Heart left ventricle (tissue), 16 donors: ENCODE results near the gene KIF20B. TPM values are rescaled to one million over a fixed set of nuclear protein-coding genes. Genes with fewer than 3 reads are reported as not detected.

Source experiments
- ATAC-seq, 4 donors: fragments of 200-7000 bp; cut with Tn5 transposase; one replicate each; pipeline ENCODE4 v1.9.1; 2020 to 2022; ENCODE audit warnings: moderate library complexity in 4 of 4, mild to moderate bottlenecking in 3 of 4, moderate number of reproducible peaks in 1 of 4
- DNase-seq, 5 donors: peaks; one replicate each; pipeline ENCODE4 v3.0.0-alpha.2; 2020
- H3K27ac ChIP-seq, 12 donors: fragments of 200-600 bp; sonication (generic) in 4 of 12; one replicate each; pipeline versions ENCODE4 v1.5.0 to v1.8.0; 2016 to 2022; ENCODE audit warnings: mild to moderate bottlenecking in 2 of 12
- H3K27me3 ChIP-seq, 9 donors: fragments of 200-600 bp; sonication (generic) in 2 of 9; one replicate each; pipeline versions ENCODE4 v1.5.1 to v1.8.0; 2016 to 2022; ENCODE audit warnings: mild to moderate bottlenecking in 3 of 9
- H3K36me3 ChIP-seq, 9 donors: fragments of 200-600 bp; sonication (generic) in 2 of 9; one replicate each; pipeline versions ENCODE4 v1.5.0 to v1.8.0; 2018 to 2022; ENCODE audit warnings: mild to moderate bottlenecking in 2 of 9
- H3K4me1 ChIP-seq, 12 donors: fragments of 200-600 bp; sonication (generic) in 4 of 12; one replicate each; pipeline versions ENCODE4 v1.5.0 to v1.8.0; 2016 to 2022; ENCODE audit warnings: mild to moderate bottlenecking in 3 of 12
- H3K4me3 ChIP-seq, 12 donors: fragments of 200-600 bp; sonication (generic) in 4 of 12; one replicate each; pipeline versions ENCODE4 v1.5.0 to v1.8.0; 2017 to 2022; ENCODE audit warnings: mild to moderate bottlenecking in 9 of 12, moderate library complexity in 4 of 12
- H3K9me3 ChIP-seq, 12 donors: fragments of 200-600 bp; sonication (generic) in 4 of 12; one replicate each; pipeline versions ENCODE4 v1.5.0 to v1.8.0; 2016 to 2022; ENCODE audit warnings: mild to moderate bottlenecking in 1 of 12
- CTCF ChIP-seq, 12 donors: fragments of 200-600 bp; sonication (generic) in 4 of 12; IDR thresholded peaks; one replicate each; pipeline versions ENCODE4 v1.5.0 to v1.8.0; 2018 to 2022; ENCODE audit warnings: antibody characterized with exemption in 12 of 12, mild to moderate bottlenecking in 5 of 12
- POLR2A ChIP-seq, 2 donors: fragments of 450-650 bp; IDR thresholded peaks; one replicate each; pipeline ENCODE4 v1.6.1; 2017; ENCODE audit warnings: antibody characterized with exemption in 2 of 2, mild to moderate bottlenecking in 2 of 2, moderate library complexity in 2 of 2
- WGBS, 4 donors: extraction: QIAGEN DNeasy Blood & Tissue Kit in 2 of 4; methylation state at CpG; one replicate each; pipeline versions ENCODE4 v1.1.5 to v1.1.7; 2013 to 2018; 5-methylcytosine and 5-hydroxymethylcytosine counted together
- intact Hi-C, 10 donors: fragments of 100-400 bp; cut with DNase I; formaldehyde crosslinking; loops; one replicate each; pipeline versions ENCODE4 v1.11.1 to v1.14.2; 2022
- long read RNA-seq, 3 donors: library from polyadenylated mRNA; unstranded; transcript quantifications; one replicate each; pipeline ENCODE4 v2.0.0, GENCODE V29; 2020 to 2021
- polyA plus RNA-seq, 2 donors: library from polyadenylated mRNA; stranded (reverse); fragments of 200-250 nt; gene quantifications; one replicate each; pipeline ENCODE4 v1.2.3, GENCODE V29; 2013
- total RNA-seq, 9 donors: library from RNA; depleted of rRNA in 2 of 9; stranded (reverse); fragments of >200 nt in 2 of 9; fragmentation: NEBNext Ultra II Directional in 3 of 9; extraction: Animal tissue kit (Norgen Biotek cat#: 25700) in 3 of 9; gene quantifications; one replicate each; pipeline versions ENCODE4 v1.1.0 to v1.2.4, GENCODE V29; 2016 to 2023
- donor health status: ischemic (EF 13 %, LVEDD 7.1; RV severe dilation, severe dysfunction).
- donor health status: healthy with polysubstance abuse.
- donor health status: DM: no; HTN: yes; CAD: no.
- donor health status: DM: no; HTN: no; CAD: no.
- donor health status: ischemic (EF 25% LVEDD 6.9; RV normal size, moderate dysfunction).
- donor health status: ischemic (EF 25% LVEDD 5.7; RV mildly dilated, moderate dysfunction).
- donor health status: healthy.
- donor health status: DM: yes; HTN: yes; CAD: no.
- donor health status: ischemic (EF 35%, LVEDD 5.7; RV mildly dilated, moderate dysfunction).
- donor health status: nonischemic (EF 11% LVEDD 7.7; RV severe dilation, severe dysfunction).
- donor health status: DM: yes; HTN: yes; CAD: no.
- donor health status: PGD.
- donor health status: ischemic (EF 29% LVEDD 5.4; RV normal size, mild dysfunction).
- donor health status: nonischemic (EF 23%, LVEDD 6.1; RV moderate dilation, normal function).

Gene KIF20B
- total RNA-seq (1 to 10 TPM in 8 of 9 donors, under 1 TPM in 1; 0.95 to 8.6 (median 2.4) TPM), polyA plus RNA-seq (1 to 10 TPM in 1 of 2 donors, under 1 TPM in 1; 0.50 to 1.1 TPM)
- long read RNA-seq, donor 1, partial matches to known transcripts: 2 of 3 reads
- long read RNA-seq, donor 1, other reads (novel, unspliced or antisense): 1 of 3 reads
- long read RNA-seq, donor 2, partial matches to known transcripts: 6 of 6 reads
- long read RNA-seq, donor 2, other reads (novel, unspliced or antisense): 0 of 6 reads
- long read RNA-seq, donor 3, partial matches to known transcripts: 0 of 1 reads
- long read RNA-seq, donor 3, other reads (novel, unspliced or antisense): 1 of 1 reads

- peak; percentile 36 to 74 (median 57) for TF ChIP-seq CTCF (IDR thresholded peaks at IDR 0.05)
- peak in 1 of 2 donors; percentile 68 for TF ChIP-seq POLR2A (IDR thresholded peaks at IDR 0.05)
- peak within 1 kb of the TSS; percentile 54 to 90 (median 86) for H3K27ac ChIP-seq
- H3K9me3 ChIP-seq: no peaks in the 10 kb centered on the region
- ATAC-seq (peak; percentile 100), DNase-seq (peak; percentile 96 to 98 (median 97))
- WGBS, 4 donors: 0 to 1% (median 0%) methylated on average over 42 to 48 of the region's 48 CpGs
- H3K4me1 ChIP-seq: peaks cover 0 to 18% (median 6%) of the 10 kb centered on the region in 12 donors
- intact Hi-C loops: loop anchor here in 8 of 10 donors (1.0 to 10.0 kb wide), 8 partner anchors 54 to 277 kb away; partner anchors contain the start of gene PANK1 (in 6 of the 8)
- no peaks in the 10 kb centered on the region for H3K36me3 ChIP-seq
- no peaks in the 10 kb centered on the region for H3K27me3 ChIP-seq
- peak within 1 kb of the TSS; percentile 40 to 85 (median 71) for H3K4me3 ChIP-seq
Measured at GRCh38 chr10:89701242-89702120, at the start of gene KIF20B. Gene KIF20B, plus strand, starts transcription at chr10:89701590. Its CDS starts 3,705 bp downstream, at chr10:89705295.

GRCh38 chr10:89651916-89652573, 49.3 kb upstream of the KIF20B start:
- DNase-seq: no peak

GRCh38 chr10:89652806-89653370, 48.5 kb upstream of the KIF20B start:
- Histone ChIP-seq H3K27ac (no peak overlapping the region), H3K36me3 (no peaks in the 10 kb centered on the region), H3K4me1 (peaks cover 0 to 5% (median 0%) of the 10 kb centered on the region in 12 donors), H3K4me3 (no peak overlapping the region), H3K27me3 (no peaks in the 10 kb centered on the region), H3K9me3 (peaks cover 0 to 10% (median 0%) of the 10 kb centered on the region in 12 donors)
- ATAC-seq (no peak), DNase-seq (no peak)
- TF ChIP-seq POLR2A (IDR thresholded peaks at IDR 0.05): no peak
- no peak for TF ChIP-seq CTCF (IDR thresholded peaks at IDR 0.05)
- WGBS, 4 donors: 94 to 97% (median 95%) methylated on average over 3 of the region's 3 CpGs
- intact Hi-C loops: no loop called here

More at GRCh38 chr10:89651916-89652573, 49.3 kb upstream of the KIF20B start:
- Histone ChIP-seq H3K9me3 (peaks cover 0 to 10% (median 0%) of the 10 kb centered on the region in 12 donors), H3K36me3 (no peaks in the 10 kb centered on the region), H3K4me3 (no peak overlapping the region), H3K27me3 (no peaks in the 10 kb centered on the region), H3K27ac (no peak overlapping the region), H3K4me1 (peaks cover 0 to 11% (median 0%) of the 10 kb centered on the region in 12 donors)
- no peak for ATAC-seq
- TF ChIP-seq POLR2A (IDR thresholded peaks at IDR 0.05) (no peak), CTCF (IDR thresholded peaks at IDR 0.05) (no peak)
- 72 to 77% (median 75%) methylated on average over 3 of the region's 3 CpGs for WGBS, 4 donors
- intact Hi-C loops: no loop called here
